GM12875 (cell line): ENCODE measurements around the gene GALNT13.

Experiments used
- H3K4me3 ChIP-seq: one replicate; pipeline ENCODE4 v1.5.1; 2011; ENCODE audit warnings: low read depth, low read length, control low read depth
- CTCF ChIP-seq: IDR thresholded peaks from 2 replicates; pipeline ENCODE4 v1.5.1; 2011; ENCODE audit warnings: low read depth, mild to moderate bottlenecking, control low read depth, inconsistent platforms, low read length, moderate library complexity, borderline replicate concordance; ENCODE audit not compliant: insufficient read depth

Gene GALNT13

GRCh38 chr2:153890576-153890975 lies 18.9 kb downstream of the GALNT13 start:
- H3K4me3 ChIP-seq = no peak overlapping the region
- no peak for TF ChIP-seq CTCF

GRCh38 chr2:153891051-153891450 lies 19.3 kb downstream of the GALNT13 start:
- no peak for TF ChIP-seq CTCF
- no peak overlapping the region for H3K4me3 ChIP-seq

DNA sequence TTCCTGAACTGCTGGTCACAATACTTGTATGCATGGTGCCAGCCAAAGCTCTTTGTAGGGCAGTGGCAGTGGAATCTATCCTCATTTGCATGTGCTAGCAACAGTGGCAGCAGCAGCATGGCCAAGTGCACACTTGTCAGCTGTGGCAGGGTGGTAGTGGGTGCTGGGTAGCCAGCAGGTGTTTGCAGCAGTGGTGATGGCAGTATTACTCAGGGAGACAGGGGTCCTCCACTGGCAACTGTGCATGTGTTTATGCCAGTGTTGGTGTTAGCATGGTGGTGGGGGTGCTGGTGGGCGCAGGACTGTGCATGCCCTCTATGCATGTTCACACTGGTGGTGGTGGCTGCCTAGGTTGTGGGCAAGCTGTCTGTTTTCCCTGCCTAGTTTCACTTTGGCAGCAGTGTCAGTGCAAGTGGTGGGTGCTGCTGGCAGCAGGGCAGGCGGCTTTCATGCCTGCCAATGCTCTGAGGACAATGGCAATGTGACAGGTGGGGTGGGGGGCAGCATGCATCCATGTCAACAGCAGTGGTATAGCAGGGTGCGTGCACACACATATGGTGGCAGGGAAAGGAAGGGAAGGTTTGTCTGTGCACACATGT lies 41.2 kb downstream of the GALNT13 start:
- no peak for TF ChIP-seq CTCF

GRCh38 chr2:153917570-153917969 lies 45.8 kb downstream of the GALNT13 start:
- TF ChIP-seq CTCF = no peak
- H3K4me3 ChIP-seq = no peak overlapping the region

More for the DNA sequence above, 41.2 kb downstream of the GALNT13 start:
- H3K4me3 ChIP-seq = no peak overlapping the region

GRCh38 chr2:153935511-153935910 lies 63.8 kb downstream of the GALNT13 start:
- no peak for TF ChIP-seq CTCF
- no peak overlapping the region for H3K4me3 ChIP-seq

DNA sequence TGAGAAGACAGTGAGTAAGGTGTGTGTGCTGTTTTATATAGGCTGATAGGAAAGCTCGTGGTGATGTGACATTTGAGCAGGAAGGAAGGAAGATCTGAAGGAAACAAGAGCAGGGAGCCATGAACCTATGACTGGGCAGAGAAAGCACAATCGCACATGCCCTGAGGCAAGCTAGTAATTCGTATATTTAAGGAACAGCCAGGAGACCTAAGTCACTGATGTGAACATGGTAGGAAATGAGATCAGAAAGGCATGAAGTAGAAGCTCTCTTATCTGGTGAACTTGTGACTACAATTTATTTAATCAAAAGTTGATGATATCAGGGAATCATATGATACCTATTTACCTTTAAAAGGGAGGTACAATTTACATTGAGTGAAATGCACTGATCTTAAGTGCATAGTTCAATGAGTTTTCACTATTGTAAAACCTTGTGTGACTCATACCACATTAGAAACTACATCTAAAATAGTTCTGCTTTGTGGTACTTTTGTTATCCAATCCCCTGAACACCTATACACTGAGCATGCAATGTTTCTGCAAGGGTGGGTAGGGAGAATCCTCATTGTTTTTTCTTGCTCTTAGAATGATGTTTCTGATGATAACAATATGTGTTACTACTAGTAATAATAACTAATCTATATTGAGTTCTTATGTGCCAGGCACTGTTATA lies 67.5 kb downstream of the GALNT13 start:
- no peak overlapping the region for H3K4me3 ChIP-seq
- TF ChIP-seq CTCF = no peak

DNA sequence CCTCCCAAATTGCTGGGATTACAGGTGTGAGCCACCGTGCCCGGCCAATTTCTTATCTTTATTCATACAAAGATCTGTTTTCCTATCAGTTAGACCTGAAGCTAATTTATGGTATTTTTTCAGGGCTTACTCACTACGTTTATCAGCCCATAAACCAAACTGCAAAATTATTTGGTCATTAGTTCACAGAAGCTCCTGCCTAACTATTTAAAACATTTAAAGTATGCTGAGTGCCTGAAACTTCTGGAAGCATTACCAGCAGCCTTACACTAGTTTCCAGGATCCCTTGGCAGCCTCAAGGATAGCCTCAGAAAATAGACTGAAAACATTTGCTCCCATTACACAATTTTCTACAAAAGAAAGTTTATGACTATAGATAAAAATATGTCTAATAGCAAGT lies 68.8 kb downstream of the GALNT13 start:
- TF ChIP-seq CTCF = no peak
- H3K4me3 ChIP-seq = no peak overlapping the region
